ENCODE results near the gene MAPKAPK3. TPM values are rescaled to one million over a fixed set of nuclear protein-coding genes. Genes with fewer than 3 reads are reported as not detected.

Gene MAPKAPK3
- total and polyA plus RNA-seq, 2 experiments from 2014 or later, result 40.5 to 43.1 TPM

DNA sequence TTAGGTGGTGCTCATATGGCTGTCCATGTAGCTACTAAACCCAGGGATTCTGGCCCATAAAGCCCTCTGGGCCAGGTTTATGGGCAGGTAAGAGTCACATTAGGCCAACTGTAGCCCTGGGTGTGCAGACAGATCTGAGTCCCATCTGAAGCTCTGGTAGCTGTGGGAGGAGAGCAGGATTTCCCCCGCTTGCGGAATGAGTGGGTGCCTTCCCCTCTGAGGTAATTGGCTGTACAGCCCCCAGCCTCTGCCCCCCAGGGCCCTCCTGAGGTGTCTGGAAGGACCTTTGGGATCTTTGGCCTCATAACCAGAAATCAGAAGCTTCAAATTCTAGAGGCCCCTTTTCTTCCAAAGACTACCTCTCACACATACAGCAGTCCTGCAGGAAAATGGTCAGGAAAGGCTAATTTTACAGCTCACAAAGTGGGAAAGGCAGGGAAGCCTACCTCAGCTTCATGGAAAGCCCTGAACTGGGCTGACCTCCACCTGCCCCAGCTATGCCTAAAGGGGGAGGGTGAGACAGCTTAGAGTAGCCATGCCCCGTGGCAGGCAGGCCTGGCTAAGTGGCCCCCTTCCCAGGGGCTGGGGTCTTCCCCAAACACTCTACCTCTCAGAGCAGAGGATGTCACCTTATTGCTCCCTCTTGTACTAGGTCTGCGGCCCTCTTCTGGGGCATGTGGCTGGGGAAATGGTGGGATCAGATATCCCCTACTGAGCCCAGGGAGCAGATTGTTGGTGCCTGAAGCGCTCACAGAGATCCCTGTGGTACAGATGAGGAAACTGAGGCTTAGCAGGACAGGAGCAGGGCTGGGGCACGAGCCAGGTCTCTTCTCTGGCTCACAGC is 30.8 kb upstream of the MAPKAPK3 start:
- Histone ChIP-seq H3K9me2 (replicated peaks; ENCODE audit: insufficient read depth) (no peaks in the 10 kb centered on the region), H3K27me3 (no peaks in the 10 kb centered on the region), H3K9me3 (ENCODE audit: low read depth) (no peaks in the 10 kb centered on the region), H3K4me3 (no peak overlapping the region), H2AFZ (no peak overlapping the region), H3K79me2 (no peaks in the 10 kb centered on the region), H3K4me1 (ENCODE audit: insufficient read depth) (peaks cover 4% of the 10 kb centered on the region), H4K20me1 (ENCODE audit: insufficient read depth, poor library complexity, severe bottlenecking) (no peaks in the 10 kb centered on the region), H3K36me3 (replicated peaks; ENCODE audit: insufficient read depth, low read depth) (no peaks in the 10 kb centered on the region), H3K4me2 (no peak overlapping the region), H3K27ac (no peak overlapping the region)
- DNase-seq (ENCODE audit: low spot score), result no peak
- WGBS (ENCODE audit: low lambda C conversion rate, missing lambda C conversion rate), result 92% methylated on average over 6 of the region's 6 CpGs
- TF ChIP-seq EZH2phosphoT487 (IDR thresholded peaks at IDR 0.05; ENCODE audit: low read depth, severe bottlenecking, unreplicated experiment) (no peak), EZH2 (IDR thresholded peaks at IDR 0.05; ENCODE audit: borderline replicate concordance) (no peak)
- TF ChIP-seq, protein P1, sequence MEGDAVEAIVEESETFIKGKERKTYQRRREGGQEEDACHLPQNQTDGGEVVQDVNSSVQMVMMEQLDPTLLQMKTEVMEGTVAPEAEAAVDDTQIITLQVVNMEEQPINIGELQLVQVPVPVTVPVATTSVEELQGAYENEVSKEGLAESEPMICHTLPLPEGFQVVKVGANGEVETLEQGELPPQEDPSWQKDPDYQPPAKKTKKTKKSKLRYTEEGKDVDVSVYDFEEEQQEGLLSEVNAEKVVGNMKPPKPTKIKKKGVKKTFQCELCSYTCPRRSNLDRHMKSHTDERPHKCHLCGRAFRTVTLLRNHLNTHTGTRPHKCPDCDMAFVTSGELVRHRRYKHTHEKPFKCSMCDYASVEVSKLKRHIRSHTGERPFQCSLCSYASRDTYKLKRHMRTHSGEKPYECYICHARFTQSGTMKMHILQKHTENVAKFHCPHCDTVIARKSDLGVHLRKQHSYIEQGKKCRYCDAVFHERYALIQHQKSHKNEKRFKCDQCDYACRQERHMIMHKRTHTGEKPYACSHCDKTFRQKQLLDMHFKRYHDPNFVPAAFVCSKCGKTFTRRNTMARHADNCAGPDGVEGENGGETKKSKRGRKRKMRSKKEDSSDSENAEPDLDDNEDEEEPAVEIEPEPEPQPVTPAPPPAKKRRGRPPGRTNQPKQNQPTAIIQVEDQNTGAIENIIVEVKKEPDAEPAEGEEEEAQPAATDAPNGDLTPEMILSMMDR (IDR thresholded peaks at IDR 0.05; ENCODE audit: poor library complexity), result no peak

DNA sequence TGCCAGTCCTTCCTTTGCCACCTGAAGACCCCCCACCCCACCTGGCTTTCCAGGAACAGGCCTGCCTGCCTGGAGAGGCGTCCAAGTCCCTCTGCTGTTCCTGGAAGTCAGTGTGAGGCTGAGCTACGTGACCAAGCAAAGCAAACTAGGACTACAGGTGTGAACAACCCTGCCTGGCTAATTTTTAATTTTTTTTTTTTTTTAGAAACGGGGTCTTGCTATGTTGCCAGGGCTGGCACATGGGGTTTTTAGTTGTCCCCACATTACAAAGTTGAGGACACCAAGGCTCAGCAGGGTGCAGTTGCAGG is 30.2 kb upstream of the MAPKAPK3 start:
- TF ChIP-seq EZH2phosphoT487 (IDR thresholded peaks at IDR 0.05; ENCODE audit: low read depth, severe bottlenecking, unreplicated experiment), result no peak
- TF ChIP-seq, protein P1 (IDR thresholded peaks at IDR 0.05; ENCODE audit: poor library complexity), result no peak
- TF ChIP-seq EZH2 (IDR thresholded peaks at IDR 0.05; ENCODE audit: borderline replicate concordance), result no peak
- no peak overlapping the region for H3K27ac ChIP-seq

DNA sequence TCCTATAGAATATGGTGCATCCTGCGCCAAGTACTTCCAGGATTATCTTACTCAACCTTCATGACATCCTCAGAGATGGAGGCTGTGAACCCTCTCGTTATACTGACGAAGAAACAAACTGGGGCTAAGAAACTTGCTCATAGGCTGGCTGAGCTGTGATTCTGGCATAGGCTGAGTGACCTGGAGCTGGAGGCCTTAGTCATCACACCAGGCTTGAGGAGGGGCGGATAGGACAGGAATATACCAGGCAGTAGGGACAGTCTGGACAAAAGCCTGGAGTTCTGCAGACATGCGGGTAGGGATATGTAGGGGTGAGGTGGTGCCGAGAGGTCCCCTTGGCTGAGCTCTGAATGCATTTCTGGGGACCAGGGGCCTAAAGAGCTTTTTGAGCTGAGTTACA is 29.6 kb upstream of the MAPKAPK3 start:
- Histone ChIP-seq H2AFZ (no peak overlapping the region), H3K36me3 (replicated peaks; ENCODE audit: insufficient read depth, low read depth) (no peaks in the 10 kb centered on the region), H3K27me3 (no peaks in the 10 kb centered on the region), H3K4me2 (no peak overlapping the region), H3K9me3 (ENCODE audit: low read depth) (no peaks in the 10 kb centered on the region), H3K27ac (no peak overlapping the region), H4K20me1 (ENCODE audit: insufficient read depth, poor library complexity, severe bottlenecking) (no peaks in the 10 kb centered on the region), H3K4me1 (ENCODE audit: insufficient read depth) (peaks cover 4% of the 10 kb centered on the region), H3K4me3 (no peak overlapping the region), H3K79me2 (no peaks in the 10 kb centered on the region), H3K9me2 (replicated peaks; ENCODE audit: insufficient read depth) (no peaks in the 10 kb centered on the region)
- WGBS (ENCODE audit: low lambda C conversion rate, missing lambda C conversion rate), result 97% methylated on average over 6 of the region's 6 CpGs
- TF ChIP-seq EZH2 (IDR thresholded peaks at IDR 0.05; ENCODE audit: borderline replicate concordance) (no peak), EZH2phosphoT487 (IDR thresholded peaks at IDR 0.05; ENCODE audit: low read depth, severe bottlenecking, unreplicated experiment) (no peak)
- TF ChIP-seq, protein P1 (IDR thresholded peaks at IDR 0.05; ENCODE audit: poor library complexity), result no peak
- DNase-seq (ENCODE audit: low spot score), result no peak

More for the DNA sequence above, 30.2 kb upstream of the MAPKAPK3 start:
- Histone ChIP-seq H2AFZ (no peak overlapping the region), H3K4me3 (no peak overlapping the region), H3K27me3 (no peaks in the 10 kb centered on the region), H3K4me2 (no peak overlapping the region), H4K20me1 (ENCODE audit: insufficient read depth, poor library complexity, severe bottlenecking) (no peaks in the 10 kb centered on the region), H3K79me2 (no peaks in the 10 kb centered on the region), H3K4me1 (ENCODE audit: insufficient read depth) (peaks cover 4% of the 10 kb centered on the region), H3K9me2 (replicated peaks; ENCODE audit: insufficient read depth) (no peaks in the 10 kb centered on the region), H3K9me3 (ENCODE audit: low read depth) (no peaks in the 10 kb centered on the region), H3K36me3 (replicated peaks; ENCODE audit: insufficient read depth, low read depth) (no peaks in the 10 kb centered on the region)
- WGBS (ENCODE audit: low lambda C conversion rate, missing lambda C conversion rate), result 66% methylated on average over 3 of the region's 3 CpGs
- DNase-seq (ENCODE audit: low spot score), result no peak

Data from hepatocyte (in vitro differentiated cells).